Stimulated activated CD8-positive, alpha-beta memory T cell treated with anti-CD3 and anti-CD28 coated beads, Interleukin-4, amount 100 ng/mL, for 1 hour (primary cell): ENCODE results near the gene DPP10.
"Not testable (repeated sequence)": the region's sequence is repeated elsewhere in the genome, so short reads cannot be mapped to it uniquely, and the experiment has no call there.

Experiments used
- DNase-seq, 2 donors: peaks; one replicate each; pipeline ENCODE4 v3.0.0-alpha.2; 2020; ENCODE audit warnings: low read depth in 2 of 2, low spot score in 1 of 2

The DPP10 gene

DNA sequence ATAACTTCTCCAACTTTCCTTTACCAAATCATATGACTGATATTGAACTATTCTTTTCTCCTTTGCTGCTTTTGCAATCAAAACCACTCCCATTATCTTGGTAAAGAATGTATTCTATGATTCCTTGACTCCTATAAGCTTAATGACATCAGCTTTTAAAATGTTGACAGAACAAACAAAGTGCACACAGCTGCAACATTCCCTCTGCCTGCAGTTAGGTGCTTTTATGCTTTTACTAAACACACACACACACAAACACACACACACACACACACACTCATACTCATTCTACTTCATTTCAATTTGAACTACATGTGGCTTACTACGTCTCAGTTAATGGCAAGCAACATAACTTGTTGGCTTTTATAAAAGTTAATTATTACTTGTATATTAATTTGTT lies 946.6 kb downstream of the DPP10 start:
- DNase-seq, result no peak

DNA sequence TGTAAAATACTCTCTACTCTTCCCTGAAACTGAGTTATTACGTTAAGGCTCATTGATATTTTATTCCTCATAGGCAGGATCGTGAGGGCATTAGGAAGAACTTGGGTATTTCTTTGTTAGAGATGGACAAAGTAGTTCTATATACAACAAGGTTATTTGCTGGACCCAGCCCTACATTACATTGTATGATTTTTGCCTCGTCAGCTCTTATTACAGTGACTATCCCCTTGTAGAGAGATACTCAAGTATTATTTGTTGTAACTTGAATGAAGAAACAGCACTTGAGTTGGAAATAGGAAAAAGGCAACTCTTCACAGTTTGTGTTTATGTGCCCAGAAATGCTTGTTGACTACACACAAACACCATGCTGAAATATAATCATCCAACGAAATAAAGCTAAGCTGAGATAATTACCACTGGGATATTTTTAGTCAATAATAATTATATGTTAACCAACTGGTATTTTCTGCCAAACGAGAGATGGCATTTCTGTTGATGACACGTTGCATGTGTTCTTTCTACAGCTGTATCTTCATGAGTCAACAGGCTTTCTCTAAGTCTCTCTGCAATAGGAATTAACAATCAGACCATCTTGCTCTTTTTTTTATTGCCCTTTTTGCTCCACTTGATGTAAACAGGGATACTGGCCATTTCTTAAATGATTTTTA lies 947.6 kb downstream of the DPP10 start:
- DNase-seq, result no peak

DNA sequence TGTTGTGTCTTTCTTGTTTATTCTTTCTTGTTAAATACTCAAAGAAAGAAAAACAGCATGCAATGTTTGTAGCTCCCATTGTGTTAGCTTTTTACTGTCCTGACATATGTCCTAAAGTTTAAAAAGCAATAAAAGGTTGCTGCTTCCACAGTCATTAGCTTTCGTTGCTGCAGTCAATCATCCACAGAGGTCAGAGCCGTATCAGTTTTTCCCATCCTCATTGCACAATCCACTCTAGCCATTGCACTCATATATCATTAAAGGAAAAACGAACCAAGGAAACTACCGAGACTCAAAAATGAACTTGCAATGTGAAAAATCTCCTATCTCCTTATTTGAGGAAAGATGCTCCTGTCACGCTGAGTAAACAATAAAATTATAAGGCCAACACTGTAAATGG lies 954.1 kb downstream of the DPP10 start:
- DNase-seq, result no peak

DNA sequence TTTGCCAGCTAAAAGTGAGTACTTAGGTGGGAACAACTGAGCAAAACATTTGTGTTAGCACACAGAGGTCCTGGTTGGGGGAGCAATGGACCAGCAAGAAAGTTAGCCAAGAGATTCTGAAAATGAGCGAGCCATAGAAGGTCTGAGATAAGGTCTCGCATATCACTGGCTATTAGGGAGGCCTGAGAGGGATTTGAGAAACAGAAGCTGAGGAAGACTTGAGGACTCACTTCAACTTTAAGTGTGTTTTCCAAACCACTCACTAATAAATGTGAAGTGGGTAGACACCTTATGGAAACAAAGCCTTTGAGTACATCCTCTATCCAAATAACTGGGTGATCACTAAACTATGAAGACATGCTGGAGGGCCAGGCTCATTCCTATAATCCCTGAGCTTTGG lies 958.5 kb downstream of the DPP10 start:
- DNase-seq, result no peak

DNA sequence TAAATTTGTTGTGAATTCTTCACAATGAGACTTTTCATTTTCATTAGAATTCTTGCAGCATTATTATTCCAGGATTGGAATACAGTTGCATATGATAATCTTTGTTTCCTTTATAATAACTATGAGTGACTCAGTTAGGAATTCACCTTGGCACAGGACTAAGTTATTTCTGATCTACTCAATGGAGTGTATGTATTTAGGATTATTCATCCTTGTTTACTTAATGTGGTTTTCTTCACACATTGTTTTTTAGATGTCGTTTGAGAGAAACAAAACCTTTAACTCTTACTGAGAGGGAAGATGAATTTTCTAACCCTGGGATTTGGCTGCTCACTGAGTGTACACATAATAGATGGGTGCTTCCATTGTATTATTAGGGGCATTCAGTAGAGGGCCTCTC lies 970.1 kb downstream of the DPP10 start:
- no peak for DNase-seq

DNA sequence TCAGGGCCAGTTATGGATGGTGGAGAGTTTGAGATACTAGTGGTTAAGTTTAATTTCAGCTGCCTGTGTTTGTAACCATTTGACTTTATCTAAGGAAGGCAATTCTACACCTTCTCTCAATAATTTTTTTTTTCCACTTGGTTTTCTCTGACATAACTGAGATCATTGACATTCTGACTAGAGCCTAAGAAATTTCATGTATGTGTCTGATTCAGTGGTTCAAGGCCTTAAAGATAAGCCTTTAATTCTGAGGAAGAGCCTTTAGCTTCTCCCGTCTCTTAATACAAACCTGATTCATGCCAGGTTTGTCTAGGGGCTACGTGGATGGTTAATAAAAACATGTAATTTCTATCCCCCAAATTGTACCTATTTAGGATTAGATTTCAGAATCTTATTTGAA lies 971.4 kb downstream of the DPP10 start:
- no peak for DNase-seq

DNA sequence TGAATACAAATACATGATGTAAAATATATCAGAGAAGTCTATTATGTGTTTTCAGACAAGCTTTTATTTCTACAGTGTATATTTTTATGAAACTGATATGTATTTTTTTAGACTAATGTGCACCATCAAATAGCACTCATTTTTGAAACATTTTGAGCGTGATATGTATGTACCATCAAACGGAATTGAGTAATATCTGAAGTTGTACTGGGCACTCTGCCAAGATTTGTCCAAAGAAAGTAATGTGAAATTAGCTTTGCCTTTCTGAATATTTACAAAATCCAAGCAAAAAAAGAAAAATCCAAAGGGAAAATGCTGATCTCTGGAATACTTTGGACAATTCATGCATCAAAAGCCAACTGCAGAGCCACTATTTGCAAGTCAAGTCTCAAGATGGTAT lies 972.0 kb downstream of the DPP10 start:
- DNase-seq, result no peak

DNA sequence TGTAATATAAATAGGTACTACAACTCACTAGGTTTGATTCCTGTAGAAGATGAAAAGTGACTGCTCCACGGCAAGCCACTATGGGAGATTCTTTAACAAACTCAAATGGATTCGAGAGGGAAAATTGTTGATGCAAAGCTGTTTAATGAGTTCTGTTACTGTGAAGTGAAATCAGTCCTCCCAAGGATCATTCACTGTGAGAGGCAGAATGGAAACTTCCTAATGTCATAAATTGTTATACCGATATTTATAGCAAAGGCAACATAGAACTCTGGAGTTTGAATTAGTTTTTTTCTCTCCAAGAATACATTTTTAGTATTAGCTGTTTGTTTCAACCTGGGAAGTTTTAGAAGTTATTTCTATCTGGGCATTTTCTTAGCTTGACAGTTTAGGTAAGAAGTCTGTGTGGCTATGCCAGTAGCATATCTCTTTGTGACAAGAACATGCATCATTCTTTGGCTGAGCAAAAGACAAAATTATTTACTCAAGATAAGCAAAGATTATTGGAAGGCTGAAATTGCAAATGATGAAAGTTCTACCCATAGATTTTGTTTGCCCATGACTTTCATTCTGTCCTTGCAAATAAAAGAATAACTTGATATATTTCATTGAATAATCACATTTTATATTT lies 979.7 kb downstream of the DPP10 start:
- DNase-seq, result no peak

DNA sequence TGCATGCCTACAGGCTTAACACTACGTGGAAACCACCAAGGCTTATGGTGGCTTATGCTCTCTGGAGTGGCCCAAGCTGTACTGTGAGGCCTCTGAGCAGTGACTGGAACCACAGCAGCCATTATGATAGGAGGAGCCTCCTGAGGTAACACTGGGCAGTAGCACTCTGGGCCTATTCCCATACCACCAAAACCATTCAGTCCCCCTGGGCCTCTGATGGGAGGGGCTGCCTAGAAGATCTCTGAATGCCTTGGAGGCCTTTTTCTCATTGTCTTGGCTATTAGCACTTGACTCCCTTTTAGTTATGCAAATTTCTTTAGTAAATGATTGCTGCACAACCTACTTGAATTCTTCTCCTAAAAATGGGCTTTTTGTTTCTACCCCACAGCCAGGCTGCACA lies 985.0 kb downstream of the DPP10 start:
- DNase-seq, result no peak

DNA sequence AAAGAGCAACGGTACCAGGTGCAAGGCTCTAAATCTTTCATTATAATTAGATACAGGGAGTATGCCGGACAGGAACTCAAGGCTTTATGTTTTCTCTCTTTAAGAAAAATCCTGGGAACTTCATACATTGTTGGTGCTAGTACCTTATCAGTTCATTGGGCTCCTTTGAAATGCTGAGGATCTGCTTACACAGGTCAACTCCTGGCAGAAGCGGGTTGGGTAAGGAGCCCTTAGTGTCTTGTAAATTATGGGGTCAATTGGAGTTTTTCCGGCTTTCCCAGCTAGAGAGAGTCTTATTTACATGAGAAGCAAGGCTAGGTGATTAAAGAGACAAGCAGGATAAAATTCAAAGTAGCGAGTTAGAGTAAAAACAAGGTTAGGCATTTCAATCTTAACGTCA lies 998.3 kb downstream of the DPP10 start:
- DNase-seq, result not testable (repeated sequence)

DNA sequence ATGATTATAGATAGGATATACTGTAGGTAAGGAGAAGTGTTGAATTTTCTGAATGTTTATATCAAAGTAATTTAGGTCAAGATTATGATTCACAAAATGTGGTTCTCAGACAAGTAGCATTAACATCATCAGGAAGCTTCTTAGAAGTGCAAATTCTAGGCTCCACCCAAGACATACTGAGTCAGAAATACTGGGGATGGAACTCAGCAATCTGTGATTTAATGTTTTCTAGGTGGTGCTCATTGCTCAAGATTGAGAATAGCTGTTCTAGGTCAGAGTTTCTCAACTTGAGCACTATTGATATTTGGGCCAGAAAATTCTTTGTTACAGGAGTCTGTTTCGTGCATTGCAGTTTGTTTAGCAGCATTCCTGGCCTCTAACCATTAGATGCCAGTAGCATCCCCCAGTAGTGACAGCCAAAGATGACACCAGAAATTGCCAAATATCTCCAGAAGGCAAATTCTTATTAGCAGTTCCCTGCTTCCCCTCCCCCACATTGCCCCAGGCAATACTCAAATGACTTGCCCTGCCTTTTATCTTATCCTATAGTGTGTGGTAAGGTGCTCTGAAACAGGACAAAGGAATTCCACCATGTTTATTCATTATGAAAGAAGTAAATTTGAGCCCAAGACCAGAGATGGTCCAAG lies 1001.2 kb downstream of the DPP10 start:
- no peak for DNase-seq

DNA sequence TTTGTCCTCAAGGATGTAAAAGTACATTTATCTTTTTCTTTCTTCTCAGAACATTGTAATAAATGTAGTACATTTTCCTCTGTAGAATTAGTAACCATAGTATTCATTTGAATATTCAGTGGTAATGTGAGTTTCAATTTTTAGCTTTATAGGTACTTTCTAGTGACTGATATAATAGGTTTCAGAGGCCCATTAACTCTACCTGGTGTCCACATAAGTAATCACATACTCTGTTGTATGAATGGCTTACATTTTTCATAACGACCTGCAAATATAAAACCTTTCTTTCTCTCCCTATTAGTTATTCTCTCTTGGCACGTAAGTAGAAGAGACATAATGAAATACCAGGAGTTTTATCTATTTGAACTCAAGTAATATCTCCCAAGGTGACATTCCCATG lies 1017.6 kb downstream of the DPP10 start:
- DNase-seq, result no peak

DNA sequence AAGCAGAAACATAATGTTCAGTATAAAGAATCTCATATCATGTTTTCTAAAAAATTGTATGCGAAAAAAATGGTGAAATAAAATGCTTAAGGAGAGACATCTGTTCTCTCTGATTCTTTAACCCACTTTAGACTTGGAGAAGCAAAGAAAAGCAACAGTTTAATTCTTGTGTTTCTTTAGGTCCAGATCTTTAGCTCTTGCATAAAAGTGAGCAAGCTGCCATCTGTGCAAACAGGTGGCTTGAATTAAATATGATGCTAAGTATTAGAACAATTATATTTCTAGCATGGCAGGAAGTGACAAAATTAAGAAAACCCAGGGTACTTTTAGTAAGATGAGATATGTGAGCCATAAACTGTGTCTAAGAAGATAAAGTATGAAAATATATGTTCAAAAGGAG lies 1038.3 kb downstream of the DPP10 start:
- no peak for DNase-seq

DNA sequence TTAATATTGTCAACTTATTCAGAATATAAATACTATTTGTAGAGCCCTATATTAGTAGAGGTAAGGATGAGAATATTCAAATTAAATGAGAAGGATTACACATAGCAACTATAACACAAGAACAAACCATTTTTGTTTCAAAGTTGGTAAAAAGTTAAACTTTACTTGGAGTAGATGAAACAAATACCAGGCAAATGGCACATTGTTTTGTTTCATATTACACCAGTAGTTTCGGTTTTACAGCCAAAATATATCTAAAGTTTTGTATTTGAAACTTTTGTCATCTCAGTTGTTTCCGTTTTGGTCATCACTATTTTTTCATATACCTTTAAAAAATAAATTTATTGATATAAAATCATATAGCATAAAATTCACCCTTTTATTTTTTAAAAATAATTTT lies 1039.4 kb downstream of the DPP10 start:
- no peak for DNase-seq

DNA sequence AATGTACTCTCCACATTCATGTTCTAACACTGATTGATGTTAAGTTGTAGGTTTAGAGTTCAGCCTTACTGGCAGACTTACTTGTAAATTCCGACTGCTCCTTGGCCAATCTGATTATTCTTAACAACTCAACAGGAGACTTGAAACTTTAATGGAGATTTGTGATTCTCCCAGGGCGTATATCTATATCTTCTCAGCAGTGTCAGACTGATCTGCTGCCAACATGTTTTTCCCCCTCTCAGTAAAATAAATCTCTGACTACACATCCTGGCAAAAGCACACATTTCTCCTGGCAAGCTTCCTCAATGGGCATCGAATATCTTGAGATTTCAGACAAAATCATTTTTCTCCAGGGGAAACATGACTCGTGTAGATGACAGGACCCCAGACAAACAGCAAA lies 1041.2 kb downstream of the DPP10 start:
- DNase-seq, result no peak

DNA sequence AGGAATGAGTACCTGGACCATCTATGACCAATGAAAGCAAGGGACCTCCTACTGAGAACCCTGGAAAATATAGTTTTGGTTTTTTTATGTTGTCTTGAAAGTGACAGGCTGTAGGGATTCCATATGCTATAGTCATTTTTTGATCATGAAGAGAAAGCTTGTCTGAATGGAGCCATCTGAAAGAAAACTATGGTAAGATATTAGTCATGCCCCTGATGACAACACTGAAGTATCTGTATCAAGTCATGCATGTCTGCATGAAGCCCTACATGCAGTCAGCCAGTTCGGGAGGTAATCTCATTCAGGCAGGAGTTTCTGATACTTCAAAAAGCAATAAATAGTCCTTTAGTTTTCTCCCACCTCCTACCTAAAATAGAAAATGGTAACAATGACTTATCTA lies 1042.0 kb downstream of the DPP10 start:
- no peak for DNase-seq

DNA sequence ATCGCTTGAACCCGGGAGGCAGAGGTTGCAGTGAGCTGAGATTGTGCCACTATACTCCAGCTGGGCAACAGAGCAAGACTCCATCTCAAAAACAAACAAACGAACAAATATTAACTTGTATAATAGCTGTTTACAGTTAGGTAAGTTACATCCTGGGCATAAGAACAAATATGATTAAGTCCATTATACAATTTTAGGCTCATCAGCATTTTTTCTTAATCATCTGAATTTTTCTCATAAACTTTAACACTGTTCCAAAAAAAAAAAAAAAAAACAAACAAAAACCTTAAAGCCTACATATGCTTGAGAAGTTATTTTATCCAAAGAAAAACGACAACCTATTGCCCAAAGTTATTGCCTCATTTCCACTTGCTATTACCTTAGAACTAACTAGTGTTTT lies 1042.5 kb downstream of the DPP10 start:
- no peak for DNase-seq

DNA sequence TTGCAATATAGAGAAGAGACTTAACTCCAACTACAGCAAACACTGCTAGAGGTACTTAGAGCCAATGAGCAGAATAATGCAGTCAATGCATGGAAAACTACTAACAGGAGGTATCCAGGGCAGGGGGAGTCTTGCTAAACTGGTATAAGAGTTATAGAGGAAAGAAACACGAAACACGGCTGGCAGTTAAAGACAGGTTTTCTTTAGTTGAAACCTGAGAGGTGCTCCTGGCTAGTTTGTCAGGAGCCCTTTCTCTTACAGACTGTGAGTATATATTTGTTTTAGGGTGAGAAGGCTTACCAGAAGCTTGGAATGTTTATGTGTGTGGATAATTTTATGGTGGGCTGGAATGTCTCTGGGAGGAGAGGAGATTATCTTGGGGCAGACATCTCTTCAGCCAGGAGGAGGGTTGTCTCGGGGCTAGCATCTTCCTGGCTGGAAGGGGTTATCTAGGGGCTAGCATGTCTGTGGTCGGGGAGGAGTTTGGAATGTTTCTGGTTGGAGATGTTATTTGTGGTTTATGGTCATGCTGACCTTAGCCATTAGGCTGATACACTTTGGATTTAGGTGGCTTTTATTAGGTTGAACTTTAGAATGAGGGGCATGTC lies 1048.8 kb downstream of the DPP10 start:
- no peak for DNase-seq

DNA sequence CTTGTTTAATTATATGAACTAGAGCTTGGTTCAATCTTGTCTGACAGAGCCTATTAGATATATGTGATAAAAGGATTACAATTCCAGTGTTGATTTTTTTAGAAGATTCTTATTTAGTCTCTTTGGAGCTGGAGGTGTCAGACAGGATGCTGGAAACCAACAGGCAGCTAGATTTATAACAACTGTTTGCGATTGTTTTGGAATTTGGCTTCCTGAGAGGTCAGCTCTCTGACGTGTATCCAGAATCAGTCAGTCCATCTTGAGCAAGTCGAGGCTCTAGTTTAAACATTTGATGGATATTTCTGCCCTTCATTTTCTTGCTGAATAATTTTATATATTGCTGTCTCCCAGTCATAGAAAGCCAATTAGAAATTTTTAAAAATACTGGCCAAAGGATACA lies 1062.9 kb downstream of the DPP10 start:
- DNase-seq, result no peak

DNA sequence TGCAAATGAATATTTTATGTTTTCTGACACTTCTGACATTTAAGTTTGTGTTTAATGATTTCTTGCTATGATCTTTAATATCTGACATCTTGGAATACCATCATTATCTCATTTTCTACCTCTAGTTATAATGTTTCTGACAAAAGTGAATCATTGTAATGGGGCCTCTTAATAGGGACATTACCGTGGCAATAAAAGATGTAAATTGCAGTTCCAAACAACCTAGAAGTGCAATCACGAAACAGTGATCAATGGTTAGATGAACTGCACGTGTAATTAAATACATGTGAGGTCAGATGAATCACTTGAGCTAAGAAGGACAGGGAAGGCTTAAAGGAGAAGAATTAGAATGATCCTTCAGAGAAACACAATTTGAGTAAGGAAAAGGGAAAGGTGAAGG lies 1078.3 kb downstream of the DPP10 start:
- DNase-seq, result no peak

DNA sequence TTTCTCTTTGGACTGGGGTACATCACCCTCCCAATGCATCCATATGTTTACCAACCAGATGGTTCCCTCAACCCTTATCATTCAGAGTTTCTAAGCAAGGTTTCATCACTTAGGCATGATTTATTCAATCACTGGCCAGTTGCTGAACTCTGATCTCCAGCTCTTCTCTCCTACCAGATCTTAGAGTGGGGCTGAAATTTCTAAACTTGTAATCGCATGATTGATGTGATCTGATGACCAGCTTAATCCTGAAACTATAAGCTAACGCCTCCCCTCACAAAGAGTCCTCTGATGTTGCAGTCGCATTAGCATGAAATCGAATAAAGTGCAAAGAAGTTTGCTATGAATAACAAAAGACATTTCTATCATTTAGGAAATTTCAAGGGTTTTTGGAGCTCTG lies 1082.0 kb downstream of the DPP10 start:
- no peak for DNase-seq

DNA sequence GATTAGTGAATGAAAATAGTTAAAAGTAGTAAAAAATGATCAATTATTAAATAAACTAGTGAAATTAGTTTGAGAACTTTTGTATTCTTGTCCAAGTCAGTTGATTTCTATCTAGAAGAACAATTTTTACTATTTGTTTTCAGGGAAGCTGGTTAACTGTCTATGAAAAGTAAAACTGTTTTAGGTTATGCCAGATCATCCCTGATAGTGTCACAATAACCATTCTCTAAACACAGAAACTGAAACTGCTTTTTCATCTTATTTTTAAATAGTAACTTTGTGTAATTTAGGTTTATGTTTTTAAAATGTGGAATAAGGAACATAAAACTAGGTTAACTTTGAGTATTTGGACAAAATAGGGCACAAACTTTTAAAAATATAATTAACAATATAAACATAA lies 1087.2 kb downstream of the DPP10 start:
- no peak for DNase-seq
